ENCODE measurements around the gene OIP5. TPM values are rescaled to one million over a fixed set of nuclear protein-coding genes. Genes with fewer than 3 reads are reported as not detected.

The OIP5 gene
- total and polyA plus RNA-seq, 4 donors: 0.51 to 2.0 (median 0.51) TPM; not detected in 1

GRCh38 chr15:41337631-41338522 lies 5.5 kb upstream of the OIP5 start:
- intact Hi-C loops (cut with DNase I): loop anchor here in 1 of 2 donors (10.0 kb wide), 1 partner anchor 443 kb away; the partner anchor contains the start of gene VPS18
- 84 to 86% methylated on average over 13 of the region's 13 CpGs for WGBS, 2 donors
- peaks cover 0 to 2% of the 10 kb centered on the region in 2 donors for H3K27me3 ChIP-seq (ENCODE audit: control insufficient read depth in 1 of 2, insufficient read depth in 2 of 2, low read length in 1 of 2)

DNA sequence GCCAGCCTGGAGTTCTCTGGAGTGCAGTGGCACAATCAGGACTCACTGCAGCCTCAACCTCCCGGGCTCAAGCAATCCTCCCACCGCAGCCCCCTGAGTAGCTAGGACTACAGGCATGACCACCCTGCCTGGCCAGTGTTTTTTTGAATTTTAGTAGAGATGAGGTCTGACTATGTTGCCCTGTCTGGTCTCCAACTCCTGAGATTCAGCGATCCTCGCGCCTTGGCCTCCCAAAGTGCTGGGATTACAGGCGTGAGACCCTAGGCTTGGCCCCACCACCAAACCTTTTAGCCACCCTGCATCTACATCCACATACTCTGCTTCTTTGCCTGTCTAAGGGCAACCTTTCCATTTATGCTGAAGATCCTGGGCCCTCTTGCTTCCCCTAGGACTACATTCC lies 4.7 kb upstream of the OIP5 start:
- intact Hi-C loops (cut with DNase I): loop anchor here in 1 of 2 donors (10.0 kb wide), 1 partner anchor 442 kb away; the partner anchor contains the start of gene VPS18
- Histone ChIP-seq H3K4me1 (ENCODE audit: control insufficient read depth in 1 of 2, insufficient read depth in 2 of 2, low read length in 2 of 2) (peaks cover 0 to 6% of the 10 kb centered on the region in 2 donors), H3K36me3 (ENCODE audit: control insufficient read depth in 1 of 2, insufficient read depth in 2 of 2, low read length in 1 of 2) (no peaks in the 10 kb centered on the region), H3K9me3 (ENCODE audit: control insufficient read depth, low read length) (no peaks in the 10 kb centered on the region), H3K27ac (ENCODE audit: low read depth in 1 of 2, low read length in 2 of 2) (no peak overlapping the region), H3K4me3 (ENCODE audit: low read length in 2 of 2) (no peak overlapping the region), H3K27me3 (ENCODE audit: control insufficient read depth in 1 of 2, insufficient read depth in 2 of 2, low read length in 1 of 2) (peaks cover 0 to 2% of the 10 kb centered on the region in 2 donors)
- 96 to 99% methylated on average over 6 of the region's 6 CpGs for WGBS, 2 donors
- ATAC-seq (ENCODE audit: low FRiP score) (no peak), DNase-seq (no peak)

More at GRCh38 chr15:41337631-41338522, 5.5 kb upstream of the OIP5 start:
- H3K27ac ChIP-seq (ENCODE audit: low read depth in 1 of 2, low read length in 2 of 2): no peak overlapping the region
- H3K4me3 ChIP-seq (ENCODE audit: low read length in 2 of 2): no peak overlapping the region
- H3K4me1 ChIP-seq (ENCODE audit: control insufficient read depth in 1 of 2, insufficient read depth in 2 of 2, low read length in 2 of 2): peaks cover 0 to 6% of the 10 kb centered on the region in 2 donors
- no peaks in the 10 kb centered on the region for H3K9me3 ChIP-seq (ENCODE audit: control insufficient read depth, low read length)
- ATAC-seq (ENCODE audit: low FRiP score) (no peak), DNase-seq (no peak)
- H3K36me3 ChIP-seq (ENCODE audit: control insufficient read depth in 1 of 2, insufficient read depth in 2 of 2, low read length in 1 of 2): no peaks in the 10 kb centered on the region

GRCh38 chr15:41336549-41336948 lies 4.2 kb upstream of the OIP5 start:
- no peak overlapping the region for H3K27ac ChIP-seq (ENCODE audit: low read depth in 1 of 2, low read length in 2 of 2)
- no peak overlapping the region for H3K4me3 ChIP-seq (ENCODE audit: low read length in 2 of 2)
- no peaks in the 10 kb centered on the region for H3K36me3 ChIP-seq (ENCODE audit: control insufficient read depth in 1 of 2, insufficient read depth in 2 of 2, low read length in 1 of 2)
- 87 to 94% methylated on average over 4 of the region's 4 CpGs for WGBS, 2 donors
- no peaks in the 10 kb centered on the region for H3K9me3 ChIP-seq (ENCODE audit: control insufficient read depth, low read length)
- ATAC-seq (ENCODE audit: low FRiP score) (no peak), DNase-seq (no peak)
- H3K27me3 ChIP-seq (ENCODE audit: control insufficient read depth in 1 of 2, insufficient read depth in 2 of 2, low read length in 1 of 2): no peaks in the 10 kb centered on the region
- H3K4me1 ChIP-seq (ENCODE audit: control insufficient read depth in 1 of 2, insufficient read depth in 2 of 2, low read length in 2 of 2): peaks cover 0 to 6% of the 10 kb centered on the region in 2 donors
- intact Hi-C loops (cut with DNase I): loop anchor here in 1 of 2 donors (10.0 kb wide), 1 partner anchor 442 kb away; the partner anchor contains the start of gene VPS18

DNA sequence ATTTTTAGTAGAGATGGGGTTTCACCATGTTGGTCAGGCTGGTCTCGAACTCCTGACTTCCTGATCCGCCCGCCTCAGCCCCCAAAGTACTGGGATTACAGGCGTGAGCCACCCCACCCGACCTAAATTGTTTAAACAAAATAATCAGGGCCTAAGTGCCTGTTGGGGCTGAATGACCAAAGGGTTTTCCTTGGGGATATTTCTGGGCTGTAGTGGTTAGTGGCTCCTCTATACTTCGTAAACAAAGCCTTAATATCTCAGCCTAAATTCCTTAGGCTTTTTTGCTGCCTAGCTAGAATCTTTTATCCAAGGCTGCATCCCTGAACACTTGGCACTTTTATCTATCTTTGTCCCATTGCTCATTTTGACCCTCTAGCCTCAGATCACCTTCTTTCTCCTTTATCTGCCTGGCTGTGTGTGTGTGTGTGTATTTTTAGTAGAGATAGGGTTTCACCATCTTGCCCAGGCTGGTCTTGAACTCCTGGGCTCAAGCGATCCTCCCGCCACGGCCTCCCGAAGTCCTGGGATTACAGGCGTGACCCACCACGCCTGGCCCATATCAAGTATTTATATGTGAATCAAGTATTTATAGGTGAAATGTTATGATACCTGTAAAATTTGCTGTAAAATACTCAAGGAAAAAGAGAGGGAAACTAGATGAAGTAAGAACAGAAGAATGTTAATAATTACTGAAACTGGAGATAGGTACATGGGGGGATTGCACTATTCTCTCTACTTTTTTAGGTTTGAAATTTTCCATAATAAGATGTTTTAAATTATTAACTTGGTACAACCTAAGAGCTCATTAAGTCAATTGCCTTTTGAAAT lies 2.1 kb upstream of the OIP5 start:
- H3K27ac ChIP-seq (ENCODE audit: low read depth in 1 of 2, low read length in 2 of 2): no peak overlapping the region
- ATAC-seq (ENCODE audit: low FRiP score) (no peak), DNase-seq (no peak)
- H3K36me3 ChIP-seq (ENCODE audit: control insufficient read depth in 1 of 2, insufficient read depth in 2 of 2, low read length in 1 of 2): no peaks in the 10 kb centered on the region
- intact Hi-C loops (cut with DNase I): loop anchor here in 1 of 2 donors (10.0 kb wide), 1 partner anchor 440 kb away; the partner anchor contains the start of gene VPS18
- WGBS, 2 donors: 92 to 94% methylated on average over 12 of the region's 12 CpGs
- no peaks in the 10 kb centered on the region for H3K27me3 ChIP-seq (ENCODE audit: control insufficient read depth in 1 of 2, insufficient read depth in 2 of 2, low read length in 1 of 2)
- no peak overlapping the region for H3K4me3 ChIP-seq (ENCODE audit: low read length in 2 of 2)
- H3K9me3 ChIP-seq (ENCODE audit: control insufficient read depth, low read length): no peaks in the 10 kb centered on the region
- peaks cover 0 to 6% of the 10 kb centered on the region in 2 donors for H3K4me1 ChIP-seq (ENCODE audit: control insufficient read depth in 1 of 2, insufficient read depth in 2 of 2, low read length in 2 of 2)

DNA sequence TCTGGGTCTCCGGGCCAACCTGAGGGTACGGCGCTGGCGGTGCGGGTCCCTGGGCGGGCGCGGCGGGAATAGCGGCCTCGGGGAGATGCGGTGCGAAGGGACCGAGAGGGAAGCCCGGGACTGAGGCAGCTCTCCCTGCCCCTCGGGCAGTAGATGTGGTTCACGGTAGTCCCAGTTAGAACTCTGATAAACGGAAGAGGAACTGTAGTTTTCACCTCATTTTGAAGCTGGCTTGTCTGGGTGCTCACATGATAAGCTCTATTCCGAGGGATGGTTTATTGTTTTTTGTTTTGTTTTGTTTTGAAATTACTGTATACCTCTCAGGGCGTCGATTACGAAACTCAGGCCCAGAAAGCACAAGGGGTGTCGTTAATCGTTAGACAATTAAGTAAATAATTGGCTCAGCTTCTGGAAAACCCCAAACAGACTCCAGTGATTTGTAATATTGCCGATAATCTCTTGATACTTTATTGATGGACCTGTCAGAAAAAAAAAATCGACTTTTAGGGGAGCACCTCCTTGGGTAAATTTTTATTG lies 703 bp upstream of the OIP5 start:
- Histone ChIP-seq H3K27ac (ENCODE audit: low read depth in 1 of 2, low read length in 2 of 2) (no peak overlapping the region), H3K27me3 (ENCODE audit: control insufficient read depth in 1 of 2, insufficient read depth in 2 of 2, low read length in 1 of 2) (no peaks in the 10 kb centered on the region), H3K36me3 (ENCODE audit: control insufficient read depth in 1 of 2, insufficient read depth in 2 of 2, low read length in 1 of 2) (no peaks in the 10 kb centered on the region), H3K9me3 (ENCODE audit: control insufficient read depth, low read length) (no peaks in the 10 kb centered on the region), H3K4me3 (ENCODE audit: low read length in 2 of 2) (peak overlapping the region; percentile 10 to 33), H3K4me1 (ENCODE audit: control insufficient read depth in 1 of 2, insufficient read depth in 2 of 2, low read length in 2 of 2) (peaks cover 0 to 6% of the 10 kb centered on the region in 2 donors)
- intact Hi-C loops (cut with DNase I): loop anchor here in 1 of 2 donors (10.0 kb wide), 1 partner anchor 438 kb away; the partner anchor contains the start of gene VPS18
- 1% methylated on average over 26 of the region's 26 CpGs for WGBS, 2 donors
- peak; percentile 8 for ATAC-seq (ENCODE audit: low FRiP score)
- DNase-seq: peak in 1 of 2 donors; percentile 77

DNA sequence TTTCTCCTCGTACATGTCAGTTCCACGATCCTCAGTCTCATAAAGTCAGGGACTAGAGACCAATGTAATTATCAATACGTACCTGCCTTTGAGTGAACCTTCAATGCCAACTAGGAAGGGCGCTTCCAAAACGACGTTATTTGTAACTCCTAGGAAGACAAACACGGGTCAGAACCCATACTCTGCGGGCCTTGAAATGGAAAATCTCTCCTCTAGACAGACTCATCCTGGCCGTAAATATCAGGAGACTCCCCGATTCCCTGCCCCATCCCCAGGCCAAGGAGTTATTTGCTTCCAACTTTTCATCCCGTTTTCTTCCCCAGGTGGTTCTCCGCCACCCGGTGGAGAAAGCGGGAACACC lies 578 bp downstream of the OIP5 start:
- Histone ChIP-seq H3K9me3 (ENCODE audit: control insufficient read depth, low read length) (no peaks in the 10 kb centered on the region), H3K4me1 (ENCODE audit: control insufficient read depth in 1 of 2, insufficient read depth in 2 of 2, low read length in 2 of 2) (peaks cover 0 to 6% of the 10 kb centered on the region in 2 donors), H3K27ac (ENCODE audit: low read depth in 1 of 2, low read length in 2 of 2) (no peak overlapping the region), H3K36me3 (ENCODE audit: control insufficient read depth in 1 of 2, insufficient read depth in 2 of 2, low read length in 1 of 2) (no peaks in the 10 kb centered on the region), H3K4me3 (ENCODE audit: low read length in 2 of 2) (peak overlapping the region; percentile 50 to 80), H3K27me3 (ENCODE audit: control insufficient read depth in 1 of 2, insufficient read depth in 2 of 2, low read length in 1 of 2) (no peaks in the 10 kb centered on the region)
- DNase-seq (no peak), ATAC-seq (ENCODE audit: low FRiP score) (no peak)
- intact Hi-C loops (cut with DNase I): loop anchor here in 1 of 2 donors (10.0 kb wide), 1 partner anchor 437 kb away; the partner anchor contains the start of gene VPS18
- whole genome bisulfite sequencing, 2 donors: 2 to 3% methylated on average over 14 of the region's 14 CpGs

GRCh38 chr15:41331281-41331680 lies 1.1 kb downstream of the OIP5 start:
- H3K4me3 ChIP-seq (ENCODE audit: low read length in 2 of 2): no peak overlapping the region
- H3K4me1 ChIP-seq (ENCODE audit: control insufficient read depth in 1 of 2, insufficient read depth in 2 of 2, low read length in 2 of 2): peaks cover 0 to 6% of the 10 kb centered on the region in 2 donors
- WGBS, 2 donors: 58 to 63% methylated on average over 6 of the region's 6 CpGs
- ATAC-seq (ENCODE audit: low FRiP score) (no peak), DNase-seq (no peak)
- H3K27me3 ChIP-seq (ENCODE audit: control insufficient read depth in 1 of 2, insufficient read depth in 2 of 2, low read length in 1 of 2): no peaks in the 10 kb centered on the region
- H3K9me3 ChIP-seq (ENCODE audit: control insufficient read depth, low read length): no peaks in the 10 kb centered on the region
- H3K36me3 ChIP-seq (ENCODE audit: control insufficient read depth in 1 of 2, insufficient read depth in 2 of 2, low read length in 1 of 2): no peaks in the 10 kb centered on the region
- intact Hi-C loops (cut with DNase I): loop anchor here in 1 of 2 donors (10.0 kb wide), 1 partner anchor 436 kb away; the partner anchor contains the start of gene VPS18
- no peak overlapping the region for H3K27ac ChIP-seq (ENCODE audit: low read depth in 1 of 2, low read length in 2 of 2)

DNA sequence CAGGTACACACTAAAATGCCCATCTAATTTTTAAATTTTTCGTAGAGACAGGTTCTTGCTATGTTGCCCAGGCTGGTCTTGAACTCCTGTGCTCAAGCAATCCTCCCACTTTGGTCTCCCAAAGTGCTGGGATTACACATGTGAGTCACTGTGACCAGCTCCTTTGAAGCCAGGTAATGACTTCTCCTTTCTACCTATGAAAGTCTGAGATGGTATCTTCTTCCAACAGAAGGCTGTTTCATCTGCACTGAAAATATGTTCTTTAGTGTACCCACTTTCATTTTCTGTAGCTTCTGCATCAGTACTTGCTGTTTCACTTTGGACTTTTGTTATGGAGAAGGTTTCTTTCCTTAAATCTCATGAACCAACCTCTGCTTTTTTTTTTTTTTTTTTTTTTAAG lies 8.8 kb downstream of the OIP5 start:
- no peaks in the 10 kb centered on the region for H3K36me3 ChIP-seq (ENCODE audit: control insufficient read depth in 1 of 2, insufficient read depth in 2 of 2, low read length in 1 of 2)
- H3K4me3 ChIP-seq (ENCODE audit: low read length in 2 of 2): no peak overlapping the region
- WGBS, 2 donors: 97 to 98% methylated on average over 1 of the region's 1 CpG
- ATAC-seq (ENCODE audit: low FRiP score): no peak
- no peak for DNase-seq
- H3K4me1 ChIP-seq (ENCODE audit: control insufficient read depth in 1 of 2, insufficient read depth in 2 of 2, low read length in 2 of 2): no peaks in the 10 kb centered on the region
- no peaks in the 10 kb centered on the region for H3K27me3 ChIP-seq (ENCODE audit: control insufficient read depth in 1 of 2, insufficient read depth in 2 of 2, low read length in 1 of 2)
- intact Hi-C loops (cut with DNase I): no loop called here
- H3K9me3 ChIP-seq (ENCODE audit: control insufficient read depth, low read length): no peaks in the 10 kb centered on the region
- no peak overlapping the region for H3K27ac ChIP-seq (ENCODE audit: low read depth in 1 of 2, low read length in 2 of 2)

Measured in aorta (tissue), 5 donors.